ENCODE results near the gene TWF2. TPM values are rescaled to one million over a fixed set of nuclear protein-coding genes. Genes with fewer than 3 reads are reported as not detected.

TWF2 gene
- polyA plus RNA-seq, 1 donor from 2014 or later = 61.7 TPM

- Histone ChIP-seq H3K27ac (ENCODE audit: low read length) (peak within 1 kb of the TSS; percentile 69), H3K9me3 (ENCODE audit: low read length) (no peaks in the 10 kb centered on the region)
Observed at GRCh38 chr3:52197842-52198625, 40.9 kb downstream of the TWF2 start, which contains the start of gene ALAS1. TSS of gene ALAS1 (plus strand) at chr3:52198160. CDS start at chr3:52199242, 1,082 bp downstream.

More at GRCh38 chr3:52197842-52198625, 40.9 kb downstream of the TWF2 start, which contains the start of gene ALAS1:
- Histone ChIP-seq H4K20me1 (ENCODE audit: insufficient read depth) (no peaks in the 10 kb centered on the region), H3K79me2 (replicated peaks; ENCODE audit: insufficient read depth, low read length) (peaks cover 15% of the 10 kb centered on the region), H3K27me3 (ENCODE audit: insufficient read depth, low read depth, low read length) (no peaks in the 10 kb centered on the region), H3K4me3 (ENCODE audit: low read length) (peak within 1 kb of the TSS; percentile 89), H3F3A (ENCODE audit: insufficient read depth, low read length, poor library complexity, severe bottlenecking) (no peaks in the 10 kb centered on the region), H3K9me2 (ENCODE audit: insufficient read depth, low read length) (no peaks in the 10 kb centered on the region), H2AFZ (ENCODE audit: low read depth, low read length) (peak within 1 kb of the TSS; percentile 96), H3K4me2 (ENCODE audit: low read length) (peak within 1 kb of the TSS; percentile 89), H3K9ac (ENCODE audit: low read length) (peak within 1 kb of the TSS; percentile 89), H3K36me3 (ENCODE audit: insufficient read depth, low read length) (no peaks in the 10 kb centered on the region)
- TF ChIP-seq POLR2AphosphoS5 (IDR thresholded peaks at IDR 0.05) = peak; percentile 85
- peak; percentile 49 for TF ChIP-seq SMC3 (conservative IDR thresholded peaks at IDR 0.05; ENCODE audit: poor library complexity)
- TF ChIP-seq RAD21 (conservative IDR thresholded peaks at IDR 0.05) = peak; percentile 53
- peak; percentile 53 for TF ChIP-seq TAF1 (IDR thresholded peaks at IDR 0.05; ENCODE audit: low read depth)
- TF ChIP-seq CTCF (IDR thresholded peaks at IDR 0.05; ENCODE audit: poor library complexity, severe bottlenecking) = peak; percentile 65
- no peak for TF ChIP-seq REST (IDR thresholded peaks at IDR 0.05; ENCODE audit: borderline replicate concordance)
- TF ChIP-seq EP300 (conservative IDR thresholded peaks at IDR 0.05; ENCODE audit: poor library complexity, severe bottlenecking) = peak; percentile 37
- no peak for TF ChIP-seq EZH2 (IDR thresholded peaks at IDR 0.05; ENCODE audit: borderline replicate concordance, insufficient read depth, low read length, poor library complexity, severe bottlenecking)
- TF ChIP-seq MXI1 (conservative IDR thresholded peaks at IDR 0.05; ENCODE audit: poor library complexity, severe bottlenecking) = peak; percentile 53

Measured in neural cell (in vitro differentiated cells).